Measurements from ENCODE around the gene CDYL2.

Gene CDYL2

DNA sequence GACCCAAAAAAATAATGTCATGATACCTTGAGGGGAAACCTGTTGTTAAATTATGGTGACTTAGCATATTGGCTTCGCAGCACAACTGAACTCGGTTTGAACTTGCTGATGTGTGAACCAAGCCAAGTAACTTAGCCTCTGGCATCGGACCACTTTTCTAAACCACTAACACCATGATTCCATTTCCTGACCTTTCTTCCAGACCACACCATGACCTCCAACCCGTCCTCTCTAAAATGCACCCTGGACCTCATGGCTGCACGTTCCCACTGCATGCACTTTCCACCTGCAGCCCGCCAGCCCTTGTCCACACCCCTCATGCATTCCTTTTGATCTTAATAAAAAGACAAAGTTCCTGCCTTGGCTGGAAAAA lies 234.3 kb downstream of the CDYL2 start:
- Histone ChIP-seq H3K4me1 (ENCODE audit: insufficient read depth, low read length) (no peaks in the 10 kb centered on the region), H3K9ac (ENCODE audit: low read depth, low read length) (no peak overlapping the region), H3K36me3 (ENCODE audit: insufficient read depth, low read length) (no peaks in the 10 kb centered on the region), H3K9me3 (ENCODE audit: control insufficient read depth, insufficient read depth, low read length) (no peaks in the 10 kb centered on the region)

DNA sequence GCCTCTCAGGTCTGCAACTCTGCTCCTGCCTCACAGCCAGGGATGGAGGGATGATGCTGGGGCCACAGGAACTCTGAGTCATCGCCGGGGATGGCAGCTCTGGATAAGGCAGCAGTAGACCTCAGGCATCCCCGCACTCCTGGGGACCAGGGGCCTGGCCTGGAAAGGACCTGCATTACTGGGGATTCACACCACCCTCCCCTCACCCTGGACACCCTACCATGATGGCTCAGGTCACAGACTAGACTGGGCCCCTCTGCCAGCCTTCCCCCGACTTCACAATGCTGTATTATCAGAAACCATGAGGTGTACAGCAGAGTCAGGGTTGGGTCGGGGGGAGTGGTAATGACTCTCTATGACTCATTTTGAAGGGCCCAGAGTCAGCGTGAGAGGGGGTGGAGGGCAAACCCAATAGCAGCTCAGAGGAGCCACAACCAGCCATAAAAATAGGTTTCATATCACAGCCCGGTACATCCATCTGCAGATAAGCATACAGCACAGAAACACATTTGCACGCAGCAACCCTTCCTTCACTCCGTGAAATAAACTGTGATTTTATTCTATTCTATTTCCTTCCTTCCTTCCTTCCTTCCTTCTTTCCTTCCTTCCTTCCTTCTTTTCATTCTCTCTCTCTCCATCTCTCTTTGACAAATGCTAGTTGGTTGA lies 234.8 kb downstream of the CDYL2 start:
- H3K36me3 ChIP-seq (ENCODE audit: insufficient read depth, low read length): no peaks in the 10 kb centered on the region
- H3K9ac ChIP-seq (ENCODE audit: low read depth, low read length): no peak overlapping the region
- H3K9me3 ChIP-seq (ENCODE audit: control insufficient read depth, insufficient read depth, low read length): no peaks in the 10 kb centered on the region
- H3K4me1 ChIP-seq (ENCODE audit: insufficient read depth, low read length): no peaks in the 10 kb centered on the region

DNA sequence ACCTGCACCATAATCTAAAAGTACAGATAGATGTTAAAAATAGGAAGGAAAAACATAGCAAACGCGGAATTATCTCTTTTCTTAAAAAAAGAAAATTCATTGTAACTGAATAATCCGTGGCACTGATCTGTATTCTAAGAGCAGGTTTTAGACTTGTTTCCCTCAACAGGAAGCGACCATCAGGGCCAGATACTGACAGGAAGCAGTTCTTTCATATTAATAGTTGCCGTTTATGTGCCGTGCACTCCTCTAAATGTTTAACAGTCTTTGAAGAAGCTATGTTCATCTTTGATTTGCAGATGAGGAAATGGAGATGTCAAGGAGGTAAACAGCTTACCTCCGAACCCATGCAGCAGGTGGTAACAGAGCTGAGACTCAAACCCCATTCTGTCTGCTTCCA lies 240.0 kb downstream of the CDYL2 start:
- H3K9ac ChIP-seq (ENCODE audit: low read depth, low read length): no peak overlapping the region
- no peaks in the 10 kb centered on the region for H3K4me1 ChIP-seq (ENCODE audit: insufficient read depth, low read length)
- H3K9me3 ChIP-seq (ENCODE audit: control insufficient read depth, insufficient read depth, low read length): no peaks in the 10 kb centered on the region
- no peaks in the 10 kb centered on the region for H3K36me3 ChIP-seq (ENCODE audit: insufficient read depth, low read length)

DNA sequence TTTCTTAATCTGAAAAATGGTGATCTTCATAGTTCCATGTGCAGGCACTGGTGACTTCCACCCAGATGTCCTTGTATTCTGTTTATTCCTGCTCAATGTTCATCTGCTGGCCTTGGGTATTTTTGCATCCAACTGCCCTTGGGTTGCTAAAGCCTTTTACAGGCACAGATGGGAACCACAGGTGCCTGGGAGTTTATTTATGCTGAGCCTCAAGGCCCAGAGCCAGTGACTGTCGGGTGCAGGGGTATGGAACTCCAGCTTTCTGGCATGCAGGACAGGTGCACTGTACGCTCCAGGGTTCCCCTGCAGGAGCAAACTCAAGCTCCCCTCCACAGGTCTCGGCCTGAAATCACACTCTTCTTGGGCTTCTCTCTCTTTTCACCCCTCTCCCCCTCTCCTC lies 241.3 kb downstream of the CDYL2 start:
- Histone ChIP-seq H3K9me3 (ENCODE audit: control insufficient read depth, insufficient read depth, low read length) (no peaks in the 10 kb centered on the region), H3K4me1 (ENCODE audit: insufficient read depth, low read length) (no peaks in the 10 kb centered on the region), H3K9ac (ENCODE audit: low read depth, low read length) (no peak overlapping the region), H3K36me3 (ENCODE audit: insufficient read depth, low read length) (no peaks in the 10 kb centered on the region)

DNA sequence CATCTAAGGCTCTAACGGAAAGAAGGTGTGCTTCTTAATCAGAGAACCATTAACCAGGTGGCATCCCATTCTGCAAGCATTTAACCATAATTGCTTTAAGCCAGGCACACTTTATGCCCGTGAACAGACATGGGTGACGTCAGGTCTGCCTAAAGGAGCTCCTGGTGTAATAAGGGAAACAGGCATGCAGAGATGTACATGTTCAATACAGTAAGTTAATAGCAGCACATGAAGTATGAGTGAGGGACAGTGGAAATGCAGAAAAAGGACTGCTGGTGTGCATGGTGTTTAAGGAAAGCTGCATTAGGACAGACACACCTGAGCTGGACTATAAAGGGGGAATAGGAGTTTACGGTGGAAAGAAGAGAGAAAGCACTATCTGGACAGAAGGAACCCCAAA lies 245.0 kb downstream of the CDYL2 start:
- Histone ChIP-seq H3K9ac (ENCODE audit: low read depth, low read length) (no peak overlapping the region), H3K9me3 (ENCODE audit: control insufficient read depth, insufficient read depth, low read length) (no peaks in the 10 kb centered on the region), H3K36me3 (ENCODE audit: insufficient read depth, low read length) (no peaks in the 10 kb centered on the region), H3K4me1 (ENCODE audit: insufficient read depth, low read length) (no peaks in the 10 kb centered on the region)

DNA sequence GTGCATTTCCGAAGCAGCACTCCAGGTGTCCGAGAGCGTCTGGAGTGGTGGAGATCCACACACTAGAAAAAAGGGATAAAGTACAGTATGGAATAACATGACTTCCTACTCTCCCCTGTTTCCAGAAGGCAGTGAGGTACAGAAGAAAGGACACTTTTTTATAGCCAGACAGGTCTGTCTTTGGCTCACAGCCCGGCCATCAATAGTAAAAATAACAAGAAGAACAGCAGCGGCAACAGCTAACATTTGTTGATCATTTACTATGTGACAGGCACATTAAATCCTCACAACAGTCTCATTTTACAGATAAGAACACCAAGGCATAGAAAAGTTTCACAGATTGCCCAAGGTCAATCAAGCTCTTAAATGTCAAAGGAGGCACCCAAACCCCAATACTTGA lies 247.4 kb downstream of the CDYL2 start:
- Histone ChIP-seq H3K4me1 (ENCODE audit: insufficient read depth, low read length) (no peaks in the 10 kb centered on the region), H3K9me3 (ENCODE audit: control insufficient read depth, insufficient read depth, low read length) (no peaks in the 10 kb centered on the region), H3K36me3 (ENCODE audit: insufficient read depth, low read length) (no peaks in the 10 kb centered on the region)

DNA sequence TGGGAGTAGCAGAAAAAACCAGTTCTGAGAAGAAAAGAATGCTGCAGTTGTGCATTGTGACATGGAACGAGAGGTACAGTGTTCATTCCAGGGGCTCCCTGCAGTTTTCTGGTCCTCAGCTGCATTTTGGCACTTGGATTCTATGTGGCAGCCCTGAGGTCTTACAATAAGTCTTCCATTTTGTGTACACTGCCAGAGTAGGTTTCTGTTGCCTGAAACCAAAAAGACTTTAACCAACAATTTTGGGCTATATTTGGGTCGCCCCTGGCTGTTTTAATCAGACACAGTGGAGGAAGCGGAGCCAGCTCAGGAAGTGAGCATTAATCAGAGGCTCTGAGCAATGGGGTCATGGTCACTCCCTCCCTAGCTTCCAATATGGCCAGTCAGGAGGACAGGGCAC lies 247.9 kb downstream of the CDYL2 start:
- Histone ChIP-seq H3K36me3 (ENCODE audit: insufficient read depth, low read length) (no peaks in the 10 kb centered on the region), H3K4me1 (ENCODE audit: insufficient read depth, low read length) (no peaks in the 10 kb centered on the region), H3K9me3 (ENCODE audit: control insufficient read depth, insufficient read depth, low read length) (no peaks in the 10 kb centered on the region), H3K9ac (ENCODE audit: low read depth, low read length) (no peak overlapping the region)

More for the DNA sequence above, 247.4 kb downstream of the CDYL2 start:
- H3K9ac ChIP-seq (ENCODE audit: low read depth, low read length): no peak overlapping the region

DNA sequence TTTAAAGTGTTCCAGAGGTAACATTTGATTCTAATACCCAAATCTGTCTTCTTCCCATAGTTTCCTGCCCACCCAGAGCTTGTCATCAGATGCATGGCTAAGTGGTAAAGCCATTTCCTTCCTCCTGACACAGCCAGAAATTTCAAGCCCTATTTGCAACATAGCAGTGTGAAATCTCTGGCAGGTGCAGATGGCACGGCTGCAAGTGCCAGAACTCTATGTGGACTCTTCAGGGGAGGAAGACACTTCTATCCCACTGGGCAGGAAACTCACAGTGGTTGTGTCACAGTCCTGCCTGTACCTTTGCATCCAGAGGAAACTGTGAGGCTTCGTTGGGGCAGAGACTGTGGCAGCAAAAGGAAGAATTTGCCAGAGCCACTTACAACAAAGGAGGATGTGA lies 250.4 kb downstream of the CDYL2 start:
- no peaks in the 10 kb centered on the region for H3K9me3 ChIP-seq (ENCODE audit: control insufficient read depth, insufficient read depth, low read length)
- no peak overlapping the region for H3K9ac ChIP-seq (ENCODE audit: low read depth, low read length)
- no peaks in the 10 kb centered on the region for H3K4me1 ChIP-seq (ENCODE audit: insufficient read depth, low read length)
- no peaks in the 10 kb centered on the region for H3K36me3 ChIP-seq (ENCODE audit: insufficient read depth, low read length)

DNA sequence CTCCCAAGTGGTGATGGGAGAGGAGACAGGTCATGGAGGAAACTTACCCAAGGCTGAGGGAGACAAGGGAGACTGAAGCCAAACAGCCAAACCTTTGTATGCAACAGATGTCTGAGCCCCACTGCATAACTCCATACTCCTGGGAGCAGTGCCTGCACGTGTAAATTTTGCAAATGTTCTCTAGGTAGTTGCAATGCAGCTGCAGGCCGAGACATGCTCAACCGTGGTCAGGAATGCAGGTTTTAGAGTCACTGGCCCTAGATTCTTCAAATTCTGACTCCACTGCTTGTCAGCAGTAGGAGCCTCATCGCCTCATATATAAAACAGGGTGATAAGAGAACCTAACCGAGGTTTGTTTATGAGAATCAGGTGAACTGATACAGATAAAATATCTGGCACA lies 252.1 kb downstream of the CDYL2 start:
- Histone ChIP-seq H3K4me1 (ENCODE audit: insufficient read depth, low read length) (no peaks in the 10 kb centered on the region), H3K9ac (ENCODE audit: low read depth, low read length) (no peak overlapping the region), H3K36me3 (ENCODE audit: insufficient read depth, low read length) (no peaks in the 10 kb centered on the region), H3K9me3 (ENCODE audit: control insufficient read depth, insufficient read depth, low read length) (no peaks in the 10 kb centered on the region)

Measured in ES-I3 (cell line).